Small intestine (tissue), 7 donors: ENCODE data around the gene POLN. TPM values are rescaled to one million over a fixed set of nuclear protein-coding genes. Genes with fewer than 3 reads are reported as not detected.
A peak's percentile ranks its signal among the peaks of the same experiment; 100 is the strongest.

Experiments
- DNase-seq, 2 donors: peaks; one replicate each; pipeline versions ENCODE4 v3.0.0 to v3.0.0-alpha.2; 2013
- FAIRE-seq: peaks from 2 replicates; lab custom pipeline; 2012; peaks lifted over from hg19 to GRCh38; lab: Jason Lieb, UNC
- H3K27ac ChIP-seq, 3 donors: one replicate each; pipeline ENCODE4 v1.5.1; 2013; ENCODE audit warnings: low read length in 2 of 3, mild to moderate bottlenecking in 2 of 3, control low read depth in 1 of 3, inconsistent platforms in 1 of 3, low read depth in 1 of 3, moderate library complexity in 1 of 3
- H3K27me3 ChIP-seq, 3 donors: one replicate each; pipeline ENCODE4 v1.6.1; 2013; ENCODE audit warnings: low read length in 3 of 3, inconsistent platforms in 1 of 3; ENCODE audit not compliant: control insufficient read depth in 3 of 3, insufficient read depth in 3 of 3
- H3K36me3 ChIP-seq, 3 donors: one replicate each; pipeline ENCODE4 v1.6.1; 2013; ENCODE audit warnings: low read length in 3 of 3, inconsistent platforms in 1 of 3, low read depth in 1 of 3, mild to moderate bottlenecking in 1 of 3, moderate library complexity in 1 of 3; ENCODE audit not compliant: control insufficient read depth in 3 of 3, insufficient read depth in 2 of 3
- H3K4me1 ChIP-seq, 3 donors: one replicate each; pipeline ENCODE4 v1.6.1; 2013; ENCODE audit warnings: low read length in 2 of 3, inconsistent platforms in 1 of 3, low read depth in 1 of 3, mild to moderate bottlenecking in 1 of 3, moderate library complexity in 1 of 3; ENCODE audit not compliant: control insufficient read depth in 3 of 3, insufficient read depth in 2 of 3
- H3K4me3 ChIP-seq, 3 donors: one replicate each; pipeline ENCODE4 v1.5.1; 2013; ENCODE audit warnings: low read length in 3 of 3, control low read depth in 1 of 3, inconsistent platforms in 1 of 3, low read depth in 1 of 3, mild to moderate bottlenecking in 1 of 3, moderate library complexity in 1 of 3
- H3K9me3 ChIP-seq, 2 donors: one replicate each; pipeline ENCODE4 v1.6.1; 2013; ENCODE audit warnings: low read depth in 1 of 2, low read length in 1 of 2; ENCODE audit not compliant: control insufficient read depth in 2 of 2, insufficient read depth in 1 of 2
- WGBS, 3 donors: extraction: QIAGEN DNeasy Blood & Tissue Kit; methylation state at CpG; one replicate each; pipeline ENCODE4 v1.1.7; 2013; 5-methylcytosine and 5-hydroxymethylcytosine counted together
- polyA plus RNA-seq, 4 donors: library from polyadenylated mRNA; stranded (reverse) in 3 of 4; unstranded in 1 of 4; fragments of 200-250 nt in 3 of 4; fragments of 120-200 nt in 1 of 4; gene quantifications; one replicate each; pipeline versions ENCODE4 v1.2.1 to v1.2.3, GENCODE V29; 2013
- donor health status: healthy with polysubstance abuse.
- donor health status: control.
- donor health status: control.
- donor health status: Bipolar disorder and iron deficiency.
- donor health status: healthy.

The POLN gene
- polyA plus RNA-seq, 4 donors = 0.89 to 2.2 (median 1.2) TPM

- Histone ChIP-seq H3K27me3 (peaks cover 8 to 27% (median 23%) of the 10 kb centered on the region in 3 donors), H3K4me1 (no peaks in the 10 kb centered on the region), H3K4me3 (no peak overlapping the region), H3K36me3 (no peaks in the 10 kb centered on the region), H3K9me3 (no peaks in the 10 kb centered on the region), H3K27ac (no peak overlapping the region)
- 56 to 82% (median 74%) methylated on average over 9 to 16 of the region's 16 CpGs for WGBS, 3 donors
- FAIRE-seq (no peak), DNase-seq (no peak)
These were observed 179.0 kb downstream of the POLN start for GRCh38 chr4:2062808-2063524.

- Histone ChIP-seq H3K27me3 (peaks cover 12 to 30% (median 27%) of the 10 kb centered on the region in 3 donors), H3K36me3 (no peaks in the 10 kb centered on the region), H3K27ac (no peak overlapping the region), H3K9me3 (no peaks in the 10 kb centered on the region), H3K4me3 (no peak overlapping the region), H3K4me1 (no peaks in the 10 kb centered on the region)
- DNase-seq (no peak), FAIRE-seq (no peak)
- 79 to 82% (median 82%) methylated on average over 10 to 11 of the region's 11 CpGs for WGBS, 3 donors
These were observed 179.6 kb downstream of the POLN start for GRCh38 chr4:2062168-2062807.

GRCh38 chr4:2061186-2062131 is 180.5 kb downstream of the POLN start:
- H3K27ac ChIP-seq = no peak overlapping the region
- H3K36me3 ChIP-seq = no peaks in the 10 kb centered on the region
- H3K27me3 ChIP-seq = peaks cover 15 to 38% (median 27%) of the 10 kb centered on the region in 3 donors
- H3K4me1 ChIP-seq = no peaks in the 10 kb centered on the region
- 48 to 64% (median 61%) methylated on average over 33 to 42 of the region's 42 CpGs for WGBS, 3 donors
- DNase-seq (no peak), FAIRE-seq (no peak)
- H3K9me3 ChIP-seq = no peaks in the 10 kb centered on the region
- H3K4me3 ChIP-seq = no peak overlapping the region

- DNase-seq (peak; percentile 26 to 59), FAIRE-seq (no peak)
- no peak overlapping the region for H3K27ac ChIP-seq
- H3K4me3 ChIP-seq = no peak overlapping the region
- no peaks in the 10 kb centered on the region for H3K4me1 ChIP-seq
- H3K36me3 ChIP-seq = no peaks in the 10 kb centered on the region
- H3K27me3 ChIP-seq = peaks cover 15 to 42% (median 27%) of the 10 kb centered on the region in 3 donors
- 14 to 29% (median 26%) methylated on average over 45 to 54 of the region's 54 CpGs for WGBS, 3 donors
- H3K9me3 ChIP-seq = no peaks in the 10 kb centered on the region
These were observed 181.2 kb downstream of the POLN start for GRCh38 chr4:2060611-2061185.

GRCh38 chr4:2059726-2060602 is 182.0 kb downstream of the POLN start:
- Histone ChIP-seq H3K4me3 (peak overlapping the region in 1 of 3 donors; percentile 63), H3K4me1 (no peaks in the 10 kb centered on the region), H3K27me3 (peaks cover 15 to 45% (median 27%) of the 10 kb centered on the region in 3 donors), H3K36me3 (no peaks in the 10 kb centered on the region), H3K9me3 (no peaks in the 10 kb centered on the region), H3K27ac (no peak overlapping the region)
- FAIRE-seq (no peak), DNase-seq (peak in 1 of 2 donors; percentile 39)
- 3% methylated on average over 58 to 102 of the region's 102 CpGs for WGBS, 3 donors

DNA sequence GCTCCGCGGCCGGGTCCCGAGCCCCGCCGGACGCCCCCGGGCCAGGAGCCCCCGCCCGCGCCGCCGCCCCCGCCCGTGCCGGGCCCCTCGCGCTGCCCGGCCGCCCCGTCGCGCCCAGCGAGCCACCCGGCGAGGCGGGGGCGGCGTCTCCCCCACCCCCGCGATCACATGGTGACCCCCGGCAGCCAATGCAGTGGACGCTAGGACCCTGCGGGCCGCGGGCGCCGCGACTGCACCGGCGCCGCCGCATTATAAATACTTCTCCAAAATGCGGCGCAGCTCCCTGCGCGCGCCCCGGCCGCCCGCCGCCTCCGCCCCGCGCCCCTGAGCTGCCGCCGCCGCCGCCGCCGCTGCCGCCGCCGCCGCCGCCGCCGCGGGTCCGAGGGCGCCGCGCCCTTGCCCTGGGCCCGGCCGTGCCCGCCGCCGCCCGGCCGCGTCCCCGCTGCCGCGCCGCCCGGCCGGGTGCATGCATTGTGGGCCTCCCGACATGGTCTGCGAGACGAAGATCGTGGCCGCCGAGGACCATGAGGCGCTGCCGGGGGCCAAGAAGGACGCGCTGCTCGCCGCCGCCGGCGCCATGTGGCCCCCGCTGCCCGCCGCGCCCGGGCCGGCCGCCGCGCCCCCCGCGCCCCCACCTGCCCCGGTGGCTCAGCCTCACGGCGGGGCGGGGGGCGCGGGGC is 182.7 kb downstream of the POLN start, which contains the start of gene NAT8L:
TSS of gene NAT8L (plus strand) at position 282 of the 680 bp plus-strand sequence. CDS start at position 467, 185 bp downstream.
- DNase-seq = peak in 1 of 2 donors; percentile 41

More for the DNA sequence above, 182.7 kb downstream of the POLN start, which contains the start of gene NAT8L:
- no peak within 1 kb of the TSS for H3K27ac ChIP-seq
- no peaks in the 10 kb centered on the region for H3K4me1 ChIP-seq
- H3K9me3 ChIP-seq = no peaks in the 10 kb centered on the region
- H3K27me3 ChIP-seq = peaks cover 15 to 46% (median 27%) of the 10 kb centered on the region in 3 donors
- no peaks in the 10 kb centered on the region for H3K36me3 ChIP-seq
- 1% methylated on average over 31 to 119 of the region's 119 CpGs for WGBS, 3 donors
- no peak for FAIRE-seq
- H3K4me3 ChIP-seq = peak within 1 kb of the TSS; percentile 7 to 63 (median 13)
